ENCODE measurements around the gene SAMD13. TPM values are rescaled to one million over a fixed set of nuclear protein-coding genes. Genes with fewer than 3 reads are reported as not detected.

Gene SAMD13
- 10 to 100 TPM in 5 of 12 donors, 1 to 10 TPM in 5, not detected in 2; 4.6 to 11.6 (median 9.9) TPM for polyA plus RNA-seq (ENCODE audit: insufficient read length in 12 of 12)
- long read RNA-seq, donor 1, partial matches to known transcripts, result 5 of 9 reads
- long read RNA-seq, donor 1, other reads (novel, unspliced or antisense), result 0 of 9 reads
- long read RNA-seq, donor 2, result 0 reads
- long read RNA-seq, donor 3, partial matches to known transcripts, result 0 of 3 reads
- long read RNA-seq, donor 3, other reads (novel, unspliced or antisense), result 0 of 3 reads
- long read RNA-seq, donor 4, partial matches to known transcripts, result 0 of 4 reads
- long read RNA-seq, donor 4, other reads (novel, unspliced or antisense), result 0 of 4 reads
- long read RNA-seq, donor 5, partial matches to known transcripts, result 0 of 4 reads
- long read RNA-seq, donor 5, other reads (novel, unspliced or antisense), result 0 of 4 reads
- long read RNA-seq, donor 6, result 0 reads
- long read RNA-seq, donor 7, partial matches to known transcripts, result 0 of 1 reads
- long read RNA-seq, donor 7, other reads (novel, unspliced or antisense), result 0 of 1 reads
- long read RNA-seq, donor 8, partial matches to known transcripts, result 0 of 3 reads
- long read RNA-seq, donor 8, other reads (novel, unspliced or antisense), result 0 of 3 reads
- long read RNA-seq, donor 9, partial matches to known transcripts, result 0 of 2 reads
- long read RNA-seq, donor 9, other reads (novel, unspliced or antisense), result 0 of 2 reads
- long read RNA-seq, donor 10, partial matches to known transcripts, result 0 of 1 reads
- long read RNA-seq, donor 10, other reads (novel, unspliced or antisense), result 0 of 1 reads
- long read RNA-seq, donor 11, partial matches to known transcripts, result 0 of 1 reads
- long read RNA-seq, donor 11, other reads (novel, unspliced or antisense), result 0 of 1 reads

GRCh38 chr1:84301004-84301784 lies at the start of gene SAMD13:
TSS of gene SAMD13 (plus strand) at chr1:84301708. CDS start at chr1:84303235, 1,527 bp downstream.
- DNase-seq, result peak; percentile 89

GRCh38 chr1:84253036-84253435 lies 48.5 kb upstream of the SAMD13 start:
- DNase-seq, result no peak

- DNase-seq, result no peak
Observed at GRCh38 chr1:84253891-84254290, 47.6 kb upstream of the SAMD13 start.

- no peak for DNase-seq
Observed at GRCh38 chr1:84254703-84255238, 46.7 kb upstream of the SAMD13 start.

- DNase-seq, result no peak
Observed at GRCh38 chr1:84255582-84255981, 45.9 kb upstream of the SAMD13 start.

- DNase-seq, result no peak
Observed at GRCh38 chr1:84257617-84258016, 43.9 kb upstream of the SAMD13 start.

GRCh38 chr1:84259376-84259775 lies 42.1 kb upstream of the SAMD13 start:
- no peak for DNase-seq

- DNase-seq, result no peak
Observed at GRCh38 chr1:84259989-84260388, 41.5 kb upstream of the SAMD13 start.

GRCh38 chr1:84260852-84261518 lies 40.5 kb upstream of the SAMD13 start:
- DNase-seq, result no peak

- no peak for DNase-seq
Observed at GRCh38 chr1:84264961-84265360, 36.5 kb upstream of the SAMD13 start.

GRCh38 chr1:84265867-84266266 lies 35.6 kb upstream of the SAMD13 start:
- no peak for DNase-seq

- no peak for DNase-seq
Observed at GRCh38 chr1:84266748-84267147, 34.8 kb upstream of the SAMD13 start.

- DNase-seq, result no peak
Observed at GRCh38 chr1:84267476-84267875, 34.0 kb upstream of the SAMD13 start.

- no peak for DNase-seq
Observed at GRCh38 chr1:84268346-84268745, 33.2 kb upstream of the SAMD13 start.

- no peak for DNase-seq
Observed at GRCh38 chr1:84269306-84269705, 32.2 kb upstream of the SAMD13 start.

- DNase-seq, result peak; percentile 20
Observed at GRCh38 chr1:84271441-84272151, 29.9 kb upstream of the SAMD13 start.

GRCh38 chr1:84272401-84272800 lies 29.1 kb upstream of the SAMD13 start:
- DNase-seq, result no peak

- peak; percentile 13 for DNase-seq
Observed at GRCh38 chr1:84277343-84278059, 24.0 kb upstream of the SAMD13 start.

- DNase-seq, result no peak
Observed at GRCh38 chr1:84278905-84279304, 22.6 kb upstream of the SAMD13 start.

- DNase-seq, result no peak
Observed at GRCh38 chr1:84280912-84281311, 20.6 kb upstream of the SAMD13 start.

All from muscle of arm (tissue), 14 donors.